GM18505 (cell line): ENCODE results near the gene ECEL1.

Experiments
- ATAC-seq: cut with Tn5 transposase; IDR thresholded peaks from one replicate; pipeline ENCODE4 v1.9.1; 2021; ENCODE audit not compliant: unreplicated experiment
- POLR2A ChIP-seq: IDR thresholded peaks from 4 replicates; pipeline ENCODE4 v1.6.1; 2011; ENCODE audit warnings: borderline replicate concordance; ENCODE audit not compliant: insufficient read depth, insufficient read length; ENCODE audit errors: extremely low read depth

The ECEL1 gene

DNA sequence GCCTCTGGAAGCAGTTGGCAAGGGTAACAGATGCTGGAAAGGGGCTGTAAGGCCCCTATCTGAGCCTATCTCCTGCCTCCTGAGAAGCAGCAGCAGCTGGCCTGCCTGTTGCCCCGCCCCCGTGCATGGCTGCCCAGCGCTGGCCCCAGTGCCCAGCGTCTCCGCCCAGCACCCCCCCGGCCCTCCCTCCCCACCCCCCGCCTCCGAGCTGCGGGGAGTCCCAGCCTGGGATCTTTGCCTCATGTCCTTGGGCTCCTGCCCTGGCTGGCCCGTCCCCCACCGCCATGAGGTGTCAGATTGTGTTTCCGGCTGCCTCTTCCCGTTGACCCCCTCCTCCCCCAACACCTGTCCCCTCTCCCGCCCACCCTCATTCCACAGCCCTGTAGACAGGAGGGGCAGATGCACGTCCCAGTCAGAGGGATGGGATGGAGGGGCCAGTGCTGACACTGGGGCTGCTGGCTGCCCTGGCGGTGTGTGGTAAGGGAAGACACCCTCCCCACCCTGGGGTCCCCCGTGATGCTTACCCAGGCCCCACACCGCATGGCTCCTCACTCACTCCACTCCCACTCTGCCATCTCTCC is 38.2 kb upstream of the ECEL1 start, which contains the start of gene CHRND:
Gene CHRND, plus strand, starts transcription at position 370 of the 581 bp plus-strand sequence. Its CDS starts 56 bp downstream, at position 426.
- no peak for ATAC-seq
- no peak for TF ChIP-seq POLR2A

DNA sequence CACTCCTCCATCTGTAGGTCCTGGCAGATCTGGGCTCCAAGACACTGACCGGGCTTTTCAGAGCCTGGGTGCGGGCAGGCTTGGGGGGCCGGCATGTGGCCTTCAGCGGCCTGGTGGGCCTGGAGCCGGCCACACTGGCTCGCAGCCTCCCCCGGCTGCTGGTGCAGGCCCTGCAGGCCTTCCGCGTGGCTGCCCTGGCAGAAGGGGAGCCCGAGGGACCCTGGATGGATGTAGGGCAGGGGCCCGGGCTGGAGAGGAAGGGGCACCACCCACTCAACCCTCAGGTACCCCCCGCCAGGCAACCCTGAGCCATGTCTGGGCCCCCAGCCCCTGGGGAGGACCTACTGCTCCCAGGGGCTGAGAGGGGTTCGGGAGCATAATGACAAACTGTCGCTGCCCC is 37.6 kb upstream of the ECEL1 start:
- TF ChIP-seq POLR2A = no peak
- ATAC-seq = no peak

DNA sequence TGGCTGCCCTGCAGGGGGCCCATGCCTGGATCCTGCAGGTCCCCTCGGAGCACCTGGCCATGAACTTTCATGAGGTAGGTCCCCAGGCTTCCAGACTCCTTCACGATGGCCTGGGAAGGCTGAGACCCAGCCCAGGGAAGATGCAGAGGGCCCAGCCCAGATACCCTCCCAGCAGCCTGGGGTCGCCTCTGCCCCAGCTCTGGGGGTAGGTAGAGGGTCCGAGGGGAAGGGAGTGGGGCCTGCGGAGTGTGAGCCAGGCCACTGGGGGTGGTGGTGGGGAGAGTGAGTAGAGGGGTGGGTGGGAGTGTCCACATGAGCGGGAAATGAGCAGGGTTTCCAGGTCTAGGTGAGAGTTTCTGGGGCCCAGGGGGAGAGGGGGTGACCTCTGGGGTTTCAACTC is 37.1 kb upstream of the ECEL1 start:
- TF ChIP-seq POLR2A = no peak
- ATAC-seq = no peak

DNA sequence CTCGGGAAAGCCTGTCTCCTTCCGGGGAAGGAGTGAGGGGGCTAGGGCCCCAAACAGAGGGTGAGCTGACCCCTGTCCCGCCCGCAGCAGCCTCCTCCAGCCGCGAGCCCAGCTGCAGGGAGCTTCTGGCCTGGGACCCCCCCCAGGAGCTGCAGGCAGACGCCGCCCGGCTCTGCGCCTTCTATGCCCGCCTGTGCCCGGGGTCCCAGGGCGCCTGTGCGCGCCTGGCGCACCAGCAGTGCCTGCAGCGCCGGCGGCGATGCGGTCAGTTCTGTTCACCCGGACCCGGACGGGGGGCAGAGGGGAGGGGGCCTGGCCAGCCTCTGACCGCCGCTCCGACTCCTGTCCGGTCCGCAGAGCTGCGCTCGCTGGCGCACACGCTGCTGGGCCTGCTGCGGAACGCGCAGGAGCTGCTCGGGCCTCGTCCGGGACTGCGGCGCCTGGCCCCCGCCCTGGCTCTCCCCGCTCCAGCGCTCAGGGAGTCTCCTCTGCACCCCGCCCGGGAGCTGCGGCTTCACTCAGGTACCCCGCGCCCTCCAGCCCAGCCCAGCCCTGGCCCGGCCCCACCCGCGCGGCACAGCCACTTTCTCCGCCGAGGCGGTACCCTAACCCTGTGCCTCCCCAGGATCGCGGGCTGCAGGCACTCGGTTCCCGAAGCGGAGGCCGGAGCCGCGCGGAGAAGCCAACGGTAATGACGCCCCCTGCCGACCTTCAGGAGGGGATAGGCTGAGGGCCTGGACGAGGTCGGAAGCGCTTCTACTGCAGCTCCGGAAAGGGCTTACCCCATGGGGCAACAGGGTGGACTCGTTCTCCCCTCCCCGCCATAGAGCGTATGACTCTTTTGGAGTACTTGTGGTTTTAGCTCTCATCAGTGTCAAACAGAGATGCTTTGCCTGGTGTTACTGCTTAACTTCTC is 36.3 kb upstream of the ECEL1 start:
- TF ChIP-seq POLR2A = no peak
- no peak for ATAC-seq

DNA sequence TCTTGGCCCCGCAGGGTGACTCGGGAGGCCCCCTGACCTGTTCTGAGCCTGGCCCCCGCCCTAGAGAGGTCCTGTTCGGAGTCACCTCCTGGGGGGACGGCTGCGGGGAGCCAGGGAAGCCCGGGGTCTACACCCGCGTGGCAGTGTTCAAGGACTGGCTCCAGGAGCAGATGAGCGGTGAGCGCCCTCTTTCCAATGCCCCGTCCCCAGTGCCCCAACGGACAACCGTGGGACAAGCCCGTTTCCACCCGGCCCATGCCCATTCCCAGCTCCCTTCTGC is 35.7 kb upstream of the ECEL1 start:
- no peak for ATAC-seq

DNA sequence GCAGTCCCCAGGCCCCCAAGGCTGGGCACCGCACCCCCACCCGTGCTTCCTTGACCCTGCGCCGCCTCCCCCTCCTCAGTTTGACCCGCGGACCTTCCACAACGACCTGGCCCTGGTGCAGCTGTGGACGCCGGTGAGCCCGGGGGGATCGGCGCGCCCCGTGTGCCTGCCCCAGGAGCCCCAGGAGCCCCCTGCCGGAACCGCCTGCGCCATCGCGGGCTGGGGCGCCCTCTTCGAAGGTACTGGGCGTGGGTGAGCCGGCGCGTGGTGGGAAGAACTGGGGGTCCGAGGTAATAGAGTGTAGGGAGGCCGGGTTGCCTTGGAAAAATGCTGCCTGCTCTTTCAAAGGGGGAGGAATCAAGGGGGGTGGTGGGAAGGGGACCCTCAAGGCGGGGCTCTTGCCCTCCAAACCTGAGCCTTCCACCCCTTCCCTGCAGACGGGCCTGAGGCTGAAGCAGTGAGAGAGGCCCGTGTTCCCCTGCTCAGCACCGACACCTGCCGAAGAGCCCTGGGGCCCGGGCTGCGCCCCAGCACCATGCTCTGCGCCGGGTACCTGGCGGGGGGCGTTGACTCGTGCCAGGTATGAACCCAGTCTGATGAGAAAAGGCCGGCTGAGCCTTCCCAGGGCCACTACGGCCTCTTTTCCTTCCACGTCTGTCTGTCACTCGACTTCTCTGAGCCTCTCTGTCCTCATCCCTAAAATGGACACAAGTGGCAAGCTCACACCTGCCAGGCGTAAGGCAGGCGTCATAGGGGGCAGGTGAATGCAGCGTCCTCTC is 35.2 kb upstream of the ECEL1 start:
- ATAC-seq = no peak
- no peak for TF ChIP-seq POLR2A

More for the DNA sequence above, 35.7 kb upstream of the ECEL1 start:
- no peak for TF ChIP-seq POLR2A

DNA sequence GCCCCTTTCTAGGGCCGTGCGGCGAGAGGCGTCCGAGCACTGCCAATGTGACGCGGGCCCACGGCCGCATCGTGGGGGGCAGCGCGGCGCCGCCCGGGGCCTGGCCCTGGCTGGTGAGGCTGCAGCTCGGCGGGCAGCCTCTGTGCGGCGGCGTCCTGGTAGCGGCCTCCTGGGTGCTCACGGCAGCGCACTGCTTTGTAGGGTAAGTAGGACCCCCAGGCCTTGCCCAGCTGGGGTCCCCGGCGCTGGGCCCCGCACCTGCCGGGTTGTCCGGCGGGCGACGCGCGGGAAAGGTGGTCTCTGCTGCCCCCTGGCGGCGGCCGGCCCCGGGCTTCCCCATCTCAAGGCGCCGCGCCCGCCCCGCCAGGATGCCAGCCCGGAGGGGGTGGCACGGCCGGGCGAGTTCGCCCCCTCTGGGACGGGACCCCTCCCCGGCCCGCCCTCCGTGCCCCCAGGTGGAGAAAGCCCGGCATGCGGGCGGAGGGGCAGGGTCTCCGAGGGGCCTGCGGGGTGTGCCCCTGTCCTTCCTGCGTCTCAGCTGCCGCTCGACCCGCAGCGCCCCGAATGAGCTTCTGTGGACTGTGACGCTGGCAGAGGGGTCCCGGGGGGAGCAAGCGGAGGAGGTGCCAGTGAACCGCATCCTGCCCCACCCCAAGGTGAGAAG is 34.5 kb upstream of the ECEL1 start:
- no peak for ATAC-seq
- TF ChIP-seq POLR2A = no peak

DNA sequence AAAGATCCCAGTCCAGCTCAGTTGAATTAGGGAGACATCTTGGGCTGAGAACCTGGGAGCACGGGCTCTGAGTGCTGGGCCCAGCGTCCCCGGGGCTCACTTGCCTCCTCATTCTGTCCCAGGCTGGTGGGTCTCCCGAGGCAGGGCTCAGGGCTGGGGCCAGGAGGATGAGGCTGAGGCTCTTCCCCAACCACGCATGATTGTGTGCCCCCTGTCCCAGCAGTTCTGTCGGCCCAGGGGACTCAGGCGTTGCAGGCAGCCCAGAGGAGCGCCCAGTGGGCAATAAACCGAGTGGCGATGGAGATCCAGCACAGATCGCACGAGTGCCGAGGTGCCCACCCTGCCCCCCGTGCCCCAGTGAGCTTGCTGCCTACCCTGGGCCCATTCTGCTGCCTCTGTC is 33.5 kb upstream of the ECEL1 start:
- no peak for ATAC-seq
- TF ChIP-seq POLR2A = no peak

DNA sequence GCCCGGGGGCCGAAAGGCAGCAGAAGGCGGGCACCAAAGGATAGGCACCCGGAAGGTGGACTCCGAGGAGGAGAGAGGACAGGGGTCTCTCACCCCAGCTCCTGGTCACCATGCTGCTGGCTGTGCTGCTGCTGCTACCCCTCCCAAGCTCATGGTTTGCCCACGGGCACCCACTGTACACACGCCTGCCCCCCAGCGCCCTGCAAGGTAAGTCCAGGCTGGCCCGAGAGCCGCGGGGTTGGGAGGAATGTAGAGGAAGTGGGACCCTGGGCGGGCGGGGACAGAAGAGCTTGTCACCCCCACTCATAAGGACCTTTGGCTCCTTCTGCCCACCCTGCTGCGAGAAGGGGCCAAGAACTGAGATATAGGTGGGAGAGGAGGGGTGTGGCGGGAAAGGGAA is 32.9 kb upstream of the ECEL1 start:
- ATAC-seq = no peak
- TF ChIP-seq POLR2A = no peak

DNA sequence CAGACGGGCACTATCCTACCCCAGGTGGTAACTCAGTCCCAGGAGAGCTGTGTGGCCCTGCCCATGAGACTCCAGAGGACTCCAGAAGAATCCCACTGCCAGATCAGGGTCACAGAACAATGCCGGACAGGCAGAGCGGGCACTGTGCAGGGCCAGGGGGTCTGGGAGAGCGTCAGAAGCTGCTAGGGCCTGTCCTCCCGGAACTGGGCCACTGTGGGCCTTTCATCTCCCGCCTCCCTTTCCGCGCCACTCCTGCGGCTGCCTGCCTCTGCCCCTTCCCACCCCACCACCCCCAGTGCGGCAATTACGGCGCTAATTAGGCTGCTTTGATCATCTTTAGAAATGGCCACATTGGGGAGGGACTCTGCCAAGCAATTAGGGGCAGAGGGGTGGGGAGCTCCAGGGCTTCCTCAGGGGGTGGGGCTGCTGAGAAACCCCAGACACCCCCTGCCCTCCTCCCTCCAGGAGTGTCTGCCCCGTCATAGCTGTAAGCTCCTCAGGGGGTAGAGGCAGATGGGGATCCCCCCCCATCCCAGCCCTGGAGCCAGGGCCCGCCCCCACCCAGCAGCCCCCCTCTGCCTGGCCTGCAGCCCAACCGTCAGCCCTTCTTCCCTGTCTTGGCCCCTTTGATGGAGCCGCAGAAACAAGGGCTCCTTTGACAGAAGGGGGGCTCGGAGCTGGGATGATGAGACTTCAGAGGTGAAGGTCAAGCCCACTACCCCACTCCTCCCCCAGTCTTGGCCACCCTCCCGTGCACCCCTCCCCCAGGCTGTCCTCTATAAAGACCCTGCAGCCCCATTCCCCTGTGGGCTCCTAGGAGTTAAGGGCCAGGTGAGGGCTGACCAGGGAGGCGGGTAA is 32.2 kb upstream of the ECEL1 start, which contains the start of gene PRSS56:
Gene PRSS56, plus strand, starts transcription at position 808 of the 858 bp plus-strand sequence. CDS start 211 bp downstream, outside the sequence.
- TF ChIP-seq POLR2A = no peak
- no peak for ATAC-seq

DNA sequence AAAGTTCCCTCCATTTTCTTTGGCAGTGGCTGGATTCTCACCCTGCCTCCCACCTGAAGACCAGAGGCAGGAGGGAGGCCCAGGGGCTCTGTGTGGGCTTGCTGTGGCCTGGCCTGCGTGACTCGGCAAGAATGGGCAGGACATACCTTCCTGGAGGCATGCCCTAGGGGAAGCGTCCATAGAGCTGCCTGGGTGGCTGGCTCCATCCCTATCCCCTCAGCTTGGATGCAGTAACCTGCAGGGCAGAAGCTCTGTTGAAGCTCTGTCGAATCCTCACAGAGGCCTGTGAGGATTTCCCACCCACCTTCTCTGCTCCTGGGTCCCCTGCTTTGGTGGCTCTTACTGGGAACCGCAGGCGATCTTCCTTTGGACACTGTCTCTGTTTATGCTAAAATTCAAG is 31.2 kb upstream of the ECEL1 start:
- no peak for ATAC-seq
- TF ChIP-seq POLR2A = no peak

DNA sequence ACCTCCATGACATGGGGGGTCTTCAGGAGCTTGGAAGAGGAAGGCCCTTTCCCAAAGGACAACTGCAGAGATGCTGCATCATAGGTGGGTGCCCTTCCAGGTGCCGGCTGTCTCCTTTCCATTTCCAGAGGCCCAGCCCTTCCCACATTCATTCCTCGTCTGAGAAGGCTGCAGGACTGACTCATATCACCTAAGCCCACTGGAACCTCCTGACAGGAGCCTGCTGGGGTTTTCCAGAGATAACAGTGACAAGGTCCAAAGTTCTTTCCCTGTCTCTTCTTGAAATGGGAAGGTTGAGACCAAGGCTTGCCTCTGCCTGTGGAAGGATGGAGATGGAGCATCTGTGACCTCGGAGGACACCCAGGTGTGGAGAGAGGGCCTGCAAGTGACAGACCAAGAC is 28.9 kb upstream of the ECEL1 start:
- no peak for ATAC-seq
- TF ChIP-seq POLR2A = no peak

DNA sequence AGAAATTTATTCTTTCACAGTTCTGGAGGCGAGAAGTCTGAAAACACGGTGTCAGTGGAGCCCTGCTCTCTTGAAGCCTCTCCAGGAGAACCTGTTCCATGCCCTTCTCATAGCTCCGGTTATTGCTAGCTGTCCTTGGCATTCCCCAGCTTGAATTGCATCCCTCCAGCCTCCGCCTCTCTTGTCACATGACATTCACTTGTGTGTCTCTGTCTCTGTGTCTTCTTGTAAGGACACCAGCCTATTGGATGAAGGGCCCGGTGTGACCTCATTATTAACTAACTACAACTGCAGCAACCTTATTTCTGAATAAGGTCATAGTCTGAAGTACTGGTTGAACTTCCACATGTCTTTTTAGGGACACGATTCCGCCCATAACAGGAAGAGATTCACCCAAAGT is 28.0 kb upstream of the ECEL1 start:
- no peak for ATAC-seq

DNA sequence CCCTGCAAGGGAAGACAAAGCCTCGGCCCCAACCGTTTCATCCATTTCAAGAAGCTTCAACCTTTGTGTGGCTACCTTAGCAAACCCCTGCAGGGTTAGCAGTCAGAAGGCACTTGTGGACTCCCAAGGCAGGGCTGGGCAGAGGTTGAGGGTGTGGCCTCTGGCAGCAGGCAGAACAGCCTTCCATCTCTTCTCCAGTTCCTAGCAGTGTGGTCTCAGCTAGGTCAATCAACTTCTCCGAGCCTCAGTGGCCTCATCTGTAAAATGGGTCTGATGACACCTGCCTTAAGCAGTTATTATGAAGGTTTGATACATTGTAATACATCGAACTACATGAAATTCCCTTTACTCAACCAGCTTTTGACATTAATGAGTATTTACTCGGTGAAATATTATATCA is 25.7 kb upstream of the ECEL1 start:
- ATAC-seq = no peak
- TF ChIP-seq POLR2A = no peak

More for the DNA sequence above, 28.0 kb upstream of the ECEL1 start:
- TF ChIP-seq POLR2A = no peak
